Endodermal cell (in vitro differentiated cells): Measurements from ENCODE around the gene CNNM3. TPM values are rescaled to one million over a fixed set of nuclear protein-coding genes. Genes with fewer than 3 reads are reported as not detected.

Experiments
- DNase-seq: peaks from one replicate; pipeline ENCODE4 v3.0.0-alpha.2; 2017
- H3K27ac ChIP-seq: 2 replicates; pipeline ENCODE4 v1.5.1; 2013; ENCODE audit warnings: mild to moderate bottlenecking, low read depth, low read length, moderate library complexity
- H3K27me3 ChIP-seq: 2 replicates; pipeline ENCODE4 v1.6.1; 2013; ENCODE audit warnings: mild to moderate bottlenecking, low read length, moderate library complexity; ENCODE audit not compliant: insufficient read depth, control insufficient read depth, poor library complexity, severe bottlenecking
- H3K36me3 ChIP-seq: 2 replicates; pipeline ENCODE4 v1.7.0; 2013; ENCODE audit warnings: mild to moderate bottlenecking, low read length, moderate library complexity; ENCODE audit not compliant: control insufficient read depth, insufficient read depth
- H3K4me1 ChIP-seq: one replicate; pipeline ENCODE4 v1.7.0; 2013; ENCODE audit warnings: low read length; ENCODE audit not compliant: control insufficient read depth, insufficient read depth
- H3K4me3 ChIP-seq: 2 replicates; pipeline ENCODE4 v1.5.1; 2013; ENCODE audit warnings: mild to moderate bottlenecking, low read length, moderate library complexity
- H3K9ac ChIP-seq: 2 replicates; pipeline ENCODE4 v1.6.1; 2013; ENCODE audit warnings: mild to moderate bottlenecking, low read length, moderate library complexity; ENCODE audit not compliant: poor library complexity, severe bottlenecking; ENCODE audit errors: extremely low read depth
- H3K9me3 ChIP-seq: 2 replicates; pipeline ENCODE4 v1.6.1; 2013; ENCODE audit warnings: mild to moderate bottlenecking, low read length, moderate library complexity; ENCODE audit not compliant: control insufficient read depth
- H3K27ac Mint-ChIP-seq: 2 replicates; pipeline ENCODE4 v1.8.0; 2020; ENCODE audit warnings: mixed read lengths
- H3K27me3 Mint-ChIP-seq: 2 replicates; pipeline ENCODE4 v1.8.0; 2021; ENCODE audit warnings: mild to moderate bottlenecking, mixed read lengths; ENCODE audit not compliant: insufficient read depth
- H3K36me3 Mint-ChIP-seq: 2 replicates; pipeline ENCODE4 v1.8.0; 2020; ENCODE audit warnings: low read depth, mixed read lengths
- H3K4me1 Mint-ChIP-seq: 2 replicates; pipeline ENCODE4 v1.8.0; 2020; ENCODE audit warnings: mixed read lengths
- H3K4me3 Mint-ChIP-seq: 2 replicates; pipeline ENCODE4 v1.8.0; 2020; ENCODE audit warnings: mild to moderate bottlenecking, moderate library complexity, mixed read lengths
- H3K9me3 Mint-ChIP-seq: 2 replicates; pipeline ENCODE4 v1.8.0; 2020; ENCODE audit warnings: mild to moderate bottlenecking, mixed read lengths
- CTCF ChIP-seq: fragments of 200-600 bp; sonication (generic); conservative IDR thresholded peaks from 2 replicates; pipeline ENCODE4 v1.5.0; 2021; ENCODE audit warnings: antibody characterized with exemption, mild to moderate bottlenecking
- WGBS, 2 experiments: methylation state at CpG; one replicate each; pipeline versions ENCODE4 v1.1.5 to v1.1.7; 2013; ENCODE audit warnings: missing lambda C conversion rate in 2 of 2, mixed read lengths in 1 of 2; ENCODE audit not compliant: insufficient coverage in 1 of 2, insufficient read length in 1 of 2; 5-methylcytosine and 5-hydroxymethylcytosine counted together
- total RNA-seq, 2 donors: library from RNA; stranded (reverse); fragmentation: NEBNext Ultra II Directional in 1 of 2; extraction: Animal tissue kit (Norgen Biotek cat#: 25700) in 1 of 2; gene quantifications; 2 replicates in 1 of 2; 3 replicates in 1 of 2; pipeline ENCODE4 v1.2.1, GENCODE V29; 2021

Gene CNNM3
- total RNA-seq, 2 donors from 2014 or later = 33.1 to 34.8 TPM

DNA sequence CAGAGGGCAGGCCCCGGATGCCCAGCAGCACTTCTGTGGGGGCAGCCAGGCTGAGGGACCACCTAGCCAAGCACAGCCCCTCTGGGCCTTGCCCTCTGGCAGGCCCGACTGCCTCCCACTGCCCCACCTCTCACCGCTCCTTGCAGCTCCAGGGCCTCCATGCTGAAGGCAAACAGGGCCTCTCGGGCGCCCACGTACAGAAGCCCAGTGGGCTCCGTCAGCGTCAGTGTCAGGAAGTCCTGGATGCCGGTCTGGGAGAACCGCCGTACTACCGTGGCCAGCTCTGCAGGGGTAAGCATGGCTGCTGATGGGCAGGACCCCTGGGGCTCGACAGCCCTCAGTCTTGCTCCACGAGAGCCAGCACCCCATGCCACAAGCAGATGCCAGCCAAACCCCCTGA, 50.1 kb downstream of the CNNM3 start:
- Mint-ChIP-seq H3K4me3 (no peak overlapping the region), H3K4me1 (peaks cover 16% of the 10 kb centered on the region), H3K27ac (no peak overlapping the region), H3K36me3 (peaks cover 44% of the 10 kb centered on the region), H3K9me3 (no peaks in the 10 kb centered on the region), H3K27me3 (no peaks in the 10 kb centered on the region)
- TF ChIP-seq CTCF = no peak
- no peak overlapping the region for H3K27ac ChIP-seq
- no peaks in the 10 kb centered on the region for H3K9me3 ChIP-seq
- no peaks in the 10 kb centered on the region for H3K4me1 ChIP-seq
- H3K36me3 ChIP-seq = peaks cover 58% of the 10 kb centered on the region
- no peak overlapping the region for H3K9ac ChIP-seq
- no peaks in the 10 kb centered on the region for H3K27me3 ChIP-seq
- no peak for DNase-seq
- WGBS, 2 experiments = 96 to 99% methylated on average over 11 to 14 of the region's 14 CpGs
- no peak overlapping the region for H3K4me3 ChIP-seq

DNA sequence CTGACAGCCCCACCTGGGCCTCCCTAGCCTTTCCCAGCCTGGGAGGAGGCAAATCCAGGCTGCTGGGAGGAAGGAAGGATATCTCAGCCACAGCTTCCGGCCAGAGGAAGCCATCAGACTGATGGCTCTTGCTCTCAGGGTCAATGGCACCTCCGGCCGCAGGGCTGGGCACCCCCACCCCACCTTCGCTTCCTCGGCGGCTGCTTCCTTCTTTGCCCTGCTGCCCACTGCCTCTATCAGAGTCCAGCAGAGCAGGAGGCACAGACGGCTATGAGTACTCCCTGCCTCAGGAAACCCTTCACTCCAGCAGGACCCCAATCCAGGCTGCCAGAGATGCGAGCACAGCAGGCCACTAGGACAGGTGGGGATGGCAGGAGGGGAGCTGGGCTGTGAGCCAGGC, 50.5 kb downstream of the CNNM3 start:
- TF ChIP-seq CTCF = no peak
- Mint-ChIP-seq H3K4me3 (peak overlapping the region; percentile 83), H3K27me3 (no peaks in the 10 kb centered on the region), H3K36me3 (peaks cover 40% of the 10 kb centered on the region), H3K4me1 (peaks cover 16% of the 10 kb centered on the region), H3K27ac (no peak overlapping the region), H3K9me3 (no peaks in the 10 kb centered on the region)
- DNase-seq = no peak
- 95% methylated on average over 8 of the region's 8 CpGs; no CpG with 5 or more reads in 1 of the 2 experiments for WGBS, 2 experiments
- Histone ChIP-seq H3K9ac (no peak overlapping the region), H3K36me3 (peaks cover 54% of the 10 kb centered on the region), H3K27me3 (no peaks in the 10 kb centered on the region), H3K4me1 (no peaks in the 10 kb centered on the region), H3K9me3 (no peaks in the 10 kb centered on the region), H3K27ac (no peak overlapping the region), H3K4me3 (no peak overlapping the region)

DNA sequence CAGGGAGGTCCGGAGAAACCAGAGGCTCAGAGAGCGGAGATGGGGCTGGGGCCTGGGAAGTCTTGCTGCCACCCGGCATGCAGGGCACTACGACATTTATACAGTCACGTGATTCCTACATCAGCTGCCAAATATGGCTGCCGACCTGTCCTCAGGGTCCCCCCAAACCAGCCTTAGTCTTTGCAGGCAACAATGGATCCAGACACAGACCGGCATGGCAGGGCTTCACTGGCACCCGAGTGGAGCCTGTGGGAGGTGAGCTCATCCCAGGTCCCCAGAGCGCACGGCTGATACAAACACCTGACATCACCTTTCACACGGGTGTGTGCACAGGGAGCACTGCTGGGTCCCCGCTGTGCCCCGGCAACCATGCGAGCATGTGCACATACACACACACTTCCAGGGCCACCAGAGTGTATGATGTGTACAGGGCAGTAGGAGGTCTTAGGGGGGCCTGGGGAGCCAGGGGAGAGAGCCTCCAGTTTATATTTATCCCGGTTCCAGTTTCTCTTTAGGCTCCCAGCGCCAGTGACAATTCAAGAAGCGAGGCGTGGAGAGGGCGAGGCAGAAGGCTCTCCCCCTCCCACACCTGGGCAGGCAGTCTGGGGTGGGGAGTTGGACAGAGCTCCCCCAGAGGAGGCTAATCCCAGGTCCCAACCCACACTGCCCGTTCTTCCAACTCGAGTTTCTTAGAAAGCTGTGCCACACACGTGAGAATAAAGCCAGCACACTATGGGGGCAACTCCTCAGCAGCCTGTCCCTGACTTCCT, 51.1 kb downstream of the CNNM3 start:
- TF ChIP-seq CTCF = no peak
- WGBS, 2 experiments = 91 to 96% methylated on average over 6 to 22 of the region's 22 CpGs
- Histone ChIP-seq H3K27me3 (no peaks in the 10 kb centered on the region), H3K9me3 (no peaks in the 10 kb centered on the region), H3K4me1 (no peaks in the 10 kb centered on the region), H3K27ac (no peak overlapping the region), H3K4me3 (peak overlapping the region; percentile 93), H3K9ac (peak overlapping the region; percentile 96), H3K36me3 (peaks cover 48% of the 10 kb centered on the region)
- H3K27me3 Mint-ChIP-seq = no peaks in the 10 kb centered on the region
- no peaks in the 10 kb centered on the region for H3K9me3 Mint-ChIP-seq
- DNase-seq = no peak
- H3K4me1 Mint-ChIP-seq = peaks cover 16% of the 10 kb centered on the region
- peak overlapping the region; percentile 83 for H3K4me3 Mint-ChIP-seq
- H3K27ac Mint-ChIP-seq = peak overlapping the region; percentile 92
- peaks cover 34% of the 10 kb centered on the region for H3K36me3 Mint-ChIP-seq
